Upper lobe of right lung (tissue), 1 donor: Measurements from ENCODE around the gene DNAJB8. TPM values are rescaled to one million over a fixed set of nuclear protein-coding genes. Genes with fewer than 3 reads are reported as not detected.

Experiments used
- ATAC-seq: fragments of 200-7000 bp; cut with Tn5 transposase; one replicate; pipeline ENCODE4 v1.9.1; 2020; ENCODE audit warnings: mild to moderate bottlenecking, moderate library complexity
- DNase-seq: peaks from one replicate; pipeline ENCODE4 v3.0.0-alpha.2; 2020
- H3K27ac ChIP-seq: fragments of 200-600 bp; one replicate; pipeline ENCODE4 v1.8.0; 2022
- H3K27me3 ChIP-seq: fragments of 200-600 bp; one replicate; pipeline ENCODE4 v1.8.0; 2022; ENCODE audit warnings: mild to moderate bottlenecking
- H3K36me3 ChIP-seq: fragments of 200-600 bp; one replicate; pipeline ENCODE4 v1.8.0; 2022
- H3K4me1 ChIP-seq: fragments of 200-600 bp; one replicate; pipeline ENCODE4 v1.8.0; 2022
- H3K4me3 ChIP-seq: fragments of 200-600 bp; one replicate; pipeline ENCODE4 v1.8.0; 2022; ENCODE audit warnings: mild to moderate bottlenecking
- H3K9me3 ChIP-seq: fragments of 200-600 bp; one replicate; pipeline ENCODE4 v1.8.0; 2022
- intact Hi-C: fragments of 100-400 bp; cut with DNase I; formaldehyde crosslinking; loops from one replicate; pipeline ENCODE4 v1.11.0; 2022
- total RNA-seq: library from RNA; stranded (reverse); fragmentation: NEBNext Ultra II Directional; extraction: Animal tissue kit (Norgen Biotek cat#: 25700); gene quantifications from one replicate; pipeline ENCODE4 v1.2.1, GENCODE V29; 2021
- TF ChIP-seq, protein P1 (sequence below): fragments of 200-600 bp; IDR thresholded peaks from one replicate; pipeline ENCODE4 v1.8.0; 2022; ENCODE audit warnings: antibody characterized with exemption
- donor health status: DM: no; HTN: yes; CAD: no; lungs with severe emphysema.

DNAJB8 gene
- total RNA-seq, 1 donor from 2014 or later, result not detected

DNA sequence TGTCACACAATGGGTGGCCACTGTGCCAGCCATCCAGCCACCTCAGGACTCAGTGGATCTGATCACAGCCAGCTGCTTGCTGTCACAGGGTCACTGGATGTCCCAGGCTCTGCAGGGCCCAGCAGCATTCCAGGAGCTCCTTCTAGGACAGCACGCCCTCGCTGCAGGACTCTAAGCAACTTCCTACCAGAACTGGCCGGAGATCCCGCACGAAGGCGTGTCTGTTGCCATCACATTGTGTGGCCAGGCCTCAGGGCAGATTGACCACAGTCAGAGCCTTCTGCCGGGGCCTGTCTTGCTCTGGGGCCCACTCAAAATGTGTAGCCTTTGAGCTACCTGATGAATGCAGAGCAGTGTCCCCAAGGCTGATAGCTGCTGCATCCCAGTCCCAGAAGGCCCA lies 24.6 kb downstream of the DNAJB8 start:
- no peaks in the 10 kb centered on the region for H3K9me3 ChIP-seq
- TF ChIP-seq, protein P1, sequence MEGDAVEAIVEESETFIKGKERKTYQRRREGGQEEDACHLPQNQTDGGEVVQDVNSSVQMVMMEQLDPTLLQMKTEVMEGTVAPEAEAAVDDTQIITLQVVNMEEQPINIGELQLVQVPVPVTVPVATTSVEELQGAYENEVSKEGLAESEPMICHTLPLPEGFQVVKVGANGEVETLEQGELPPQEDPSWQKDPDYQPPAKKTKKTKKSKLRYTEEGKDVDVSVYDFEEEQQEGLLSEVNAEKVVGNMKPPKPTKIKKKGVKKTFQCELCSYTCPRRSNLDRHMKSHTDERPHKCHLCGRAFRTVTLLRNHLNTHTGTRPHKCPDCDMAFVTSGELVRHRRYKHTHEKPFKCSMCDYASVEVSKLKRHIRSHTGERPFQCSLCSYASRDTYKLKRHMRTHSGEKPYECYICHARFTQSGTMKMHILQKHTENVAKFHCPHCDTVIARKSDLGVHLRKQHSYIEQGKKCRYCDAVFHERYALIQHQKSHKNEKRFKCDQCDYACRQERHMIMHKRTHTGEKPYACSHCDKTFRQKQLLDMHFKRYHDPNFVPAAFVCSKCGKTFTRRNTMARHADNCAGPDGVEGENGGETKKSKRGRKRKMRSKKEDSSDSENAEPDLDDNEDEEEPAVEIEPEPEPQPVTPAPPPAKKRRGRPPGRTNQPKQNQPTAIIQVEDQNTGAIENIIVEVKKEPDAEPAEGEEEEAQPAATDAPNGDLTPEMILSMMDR, result no peak
- ATAC-seq (no peak), DNase-seq (no peak)
- no peaks in the 10 kb centered on the region for H3K36me3 ChIP-seq
- H3K27ac ChIP-seq, result no peak overlapping the region
- no peak overlapping the region for H3K4me3 ChIP-seq
- peaks cover 11% of the 10 kb centered on the region for H3K27me3 ChIP-seq
- H3K4me1 ChIP-seq, result no peaks in the 10 kb centered on the region
- intact Hi-C loops, result no loop called here

DNA sequence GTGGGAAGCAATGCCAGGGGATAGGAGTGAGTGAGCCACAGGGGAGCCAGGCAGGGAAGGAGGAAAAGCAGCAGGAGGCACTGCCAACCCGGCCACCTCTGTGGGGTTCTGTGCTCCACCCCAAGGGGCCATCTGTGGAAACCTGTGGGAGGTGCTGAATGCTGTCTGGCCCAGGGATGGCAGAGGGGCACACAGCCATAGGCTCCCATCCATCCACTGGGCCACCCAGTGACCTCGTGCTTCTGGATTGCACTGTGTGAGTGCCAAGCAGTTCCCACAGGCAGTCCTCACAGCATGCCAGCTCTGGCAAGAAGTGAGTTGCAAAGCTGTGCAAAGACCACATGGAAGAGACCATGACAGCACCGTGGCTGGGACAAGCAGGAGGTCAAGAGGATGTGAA lies 27.5 kb downstream of the DNAJB8 start:
- TF ChIP-seq, protein P1, result no peak
- DNase-seq, result no peak
- Histone ChIP-seq H3K27me3 (peaks cover 18% of the 10 kb centered on the region), H3K9me3 (no peaks in the 10 kb centered on the region), H3K4me1 (no peaks in the 10 kb centered on the region), H3K36me3 (no peaks in the 10 kb centered on the region), H3K27ac (no peak overlapping the region), H3K4me3 (no peak overlapping the region)
- ATAC-seq, result no peak
- intact Hi-C loops, result no loop called here

DNA sequence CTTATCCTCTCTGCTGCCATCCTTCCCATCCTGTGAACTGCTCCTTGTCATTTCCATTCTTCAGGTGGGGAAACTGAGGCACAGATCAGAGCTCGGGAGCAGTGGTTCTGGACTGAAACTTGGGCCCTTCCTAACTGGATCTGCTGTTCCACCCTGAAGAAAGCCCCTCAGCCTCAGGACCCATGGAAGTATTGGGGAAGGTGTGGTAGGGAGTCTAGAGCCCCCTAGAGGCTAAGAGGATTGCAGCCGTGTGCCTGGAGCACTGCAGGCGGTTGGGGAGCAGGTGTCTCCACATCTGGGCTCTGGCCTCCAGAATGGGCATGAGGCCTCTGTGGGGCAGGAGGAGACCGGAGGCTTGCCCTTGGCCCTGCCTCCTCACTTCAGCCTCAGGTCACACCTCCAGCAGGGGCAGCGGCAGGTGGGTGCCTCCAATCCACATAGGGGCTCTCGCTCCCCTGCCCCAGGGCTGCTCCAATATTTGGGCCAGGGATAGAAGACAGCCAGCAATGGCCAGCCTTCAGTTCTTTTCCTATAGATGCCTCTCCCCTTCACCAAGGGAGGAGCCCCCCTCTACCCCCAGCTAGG lies 28.1 kb downstream of the DNAJB8 start:
- H3K9me3 ChIP-seq, result no peaks in the 10 kb centered on the region
- H3K36me3 ChIP-seq, result no peaks in the 10 kb centered on the region
- ATAC-seq (no peak), DNase-seq (no peak)
- no peak overlapping the region for H3K4me3 ChIP-seq
- H3K4me1 ChIP-seq, result no peaks in the 10 kb centered on the region
- intact Hi-C loops, result no loop called here
- TF ChIP-seq, protein P1, result peak; percentile 31
- peaks cover 19% of the 10 kb centered on the region for H3K27me3 ChIP-seq
- H3K27ac ChIP-seq, result no peak overlapping the region

DNA sequence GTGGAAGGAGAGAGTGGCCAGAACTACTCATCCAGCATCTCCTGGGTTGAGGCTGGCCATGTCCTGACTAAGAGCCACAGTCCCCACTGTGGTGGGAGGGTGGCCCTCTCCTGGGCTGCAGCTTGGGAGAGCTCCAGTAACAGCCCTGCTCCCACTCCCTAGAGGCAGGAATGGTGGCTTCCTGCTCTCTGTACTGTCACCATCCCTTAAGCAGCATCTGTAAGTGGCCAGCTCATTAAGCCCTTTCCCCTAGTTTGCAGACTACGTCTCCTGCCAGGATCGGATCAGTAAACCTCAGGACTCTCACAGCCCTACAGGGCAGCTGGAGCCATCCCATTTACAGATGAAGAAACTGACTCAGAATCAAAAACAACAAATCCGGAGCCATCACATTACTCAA lies 30.5 kb downstream of the DNAJB8 start:
- ATAC-seq (no peak), DNase-seq (no peak)
- H3K36me3 ChIP-seq, result no peaks in the 10 kb centered on the region
- H3K9me3 ChIP-seq, result no peaks in the 10 kb centered on the region
- intact Hi-C loops, result no loop called here
- H3K4me3 ChIP-seq, result no peak overlapping the region
- TF ChIP-seq, protein P1, result no peak
- H3K4me1 ChIP-seq, result peaks cover 8% of the 10 kb centered on the region
- peaks cover 38% of the 10 kb centered on the region for H3K27me3 ChIP-seq
- no peak overlapping the region for H3K27ac ChIP-seq

DNA sequence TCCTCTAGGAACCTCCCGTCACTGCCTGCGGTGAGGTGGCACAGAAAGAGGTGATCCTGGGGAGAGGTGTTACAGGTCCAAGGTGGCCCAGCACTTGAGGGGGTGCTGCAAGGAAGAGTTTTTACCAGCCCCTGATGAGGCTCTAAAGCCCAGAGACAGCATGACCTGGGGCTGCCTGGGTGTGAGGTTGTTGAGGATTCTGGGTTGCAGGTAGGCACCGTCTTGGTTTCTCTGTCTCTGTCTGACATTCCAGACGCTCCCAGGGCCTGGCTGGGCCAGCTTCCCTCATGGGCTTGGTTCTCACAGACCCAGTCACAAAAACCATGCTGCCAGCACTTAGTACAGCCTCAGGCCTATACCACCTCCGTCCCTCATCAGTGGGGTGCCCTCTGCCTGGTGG lies 31.1 kb downstream of the DNAJB8 start:
- ATAC-seq (no peak), DNase-seq (no peak)
- no peak overlapping the region for H3K27ac ChIP-seq
- intact Hi-C loops, result no loop called here
- H3K27me3 ChIP-seq, result peaks cover 45% of the 10 kb centered on the region
- no peaks in the 10 kb centered on the region for H3K9me3 ChIP-seq
- no peak overlapping the region for H3K4me3 ChIP-seq
- H3K4me1 ChIP-seq, result peaks cover 8% of the 10 kb centered on the region
- TF ChIP-seq, protein P1, result no peak
- no peaks in the 10 kb centered on the region for H3K36me3 ChIP-seq

DNA sequence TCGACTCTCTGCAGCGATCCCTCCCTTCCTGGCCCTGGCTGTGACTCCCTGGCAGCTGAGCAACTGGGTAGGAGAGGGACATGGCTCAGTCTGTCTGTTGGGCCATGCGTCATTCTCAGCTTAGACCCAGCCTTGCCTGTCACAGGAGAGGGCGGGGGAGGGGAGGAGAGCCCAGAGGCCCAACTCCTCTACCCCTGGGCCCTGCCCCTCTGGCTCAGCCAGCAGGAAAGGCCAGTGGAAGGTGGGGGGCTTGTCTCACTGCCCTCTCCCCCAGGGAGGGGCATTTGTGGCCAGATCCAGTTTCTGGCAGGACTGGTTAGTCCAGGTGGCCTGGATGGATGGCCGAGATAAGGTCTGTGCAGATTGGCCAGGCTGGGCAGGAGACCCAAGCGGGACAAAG lies 31.6 kb downstream of the DNAJB8 start:
- no peak overlapping the region for H3K4me3 ChIP-seq
- no peak overlapping the region for H3K27ac ChIP-seq
- no peaks in the 10 kb centered on the region for H3K9me3 ChIP-seq
- no peak for ATAC-seq
- no peak for DNase-seq
- H3K27me3 ChIP-seq, result peaks cover 50% of the 10 kb centered on the region
- TF ChIP-seq, protein P1, result no peak
- intact Hi-C loops, result no loop called here
- peaks cover 8% of the 10 kb centered on the region for H3K4me1 ChIP-seq
- no peaks in the 10 kb centered on the region for H3K36me3 ChIP-seq
